ENCODE results near the gene H2BK1. TPM values are rescaled to one million over a fixed set of nuclear protein-coding genes. Genes with fewer than 3 reads are reported as not detected.

The H2BK1 gene
- total RNA-seq, 1 experiment from 2014 or later, result 0.69 TPM

DNA sequence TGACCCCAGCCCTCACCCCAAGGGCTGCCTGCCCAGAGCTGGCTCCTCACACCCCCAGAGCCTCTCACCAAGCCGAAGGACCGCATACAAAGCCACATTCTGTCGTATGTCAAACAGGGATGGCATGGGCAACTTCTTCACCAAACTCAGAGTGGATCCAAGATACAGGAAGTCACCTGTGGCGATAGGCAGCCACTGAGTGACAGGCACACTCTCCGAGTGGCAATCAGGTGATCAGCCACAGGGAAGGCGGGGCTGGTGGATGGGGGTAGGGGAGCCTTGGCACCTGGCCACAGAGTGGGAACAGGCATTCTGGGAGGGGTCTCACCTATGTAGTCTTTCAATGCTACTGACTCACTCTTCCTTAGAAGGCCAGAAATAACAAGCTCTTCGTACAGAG lies 16.1 kb downstream of the H2BK1 start:
- no TSS peak for BruUV-seq (replicated peaks)
- no peak overlapping the region for H3K27ac ChIP-seq (ENCODE audit: low read depth, low read length)
- no peaks in the 10 kb centered on the region for H3K4me1 ChIP-seq (ENCODE audit: control insufficient read depth in 1 of 2, insufficient read depth in 2 of 2, low read length in 2 of 2)
- H2AFZ ChIP-seq (ENCODE audit: low read depth, low read length, poor library complexity, severe bottlenecking), result no peak overlapping the region
- ChIA-PET RAD21 (ENCODE audit: low non-redundant PET in 1 of 2, low total read pairs in 2 of 2, uncharacterized antibody in 2 of 2, unreplicated experiment in 2 of 2) (no interaction called here), POLR2A (no interaction called here), CTCF (no interaction called here)
- peaks cover 18% of the 10 kb centered on the region; the same call in 1 of the 2 replicates for H3K27me3 ChIP-seq (ENCODE audit: insufficient read depth, low read length)
- TF ChIP-seq EGR1 (IDR thresholded peaks at IDR 0.05; ENCODE audit: low read depth) (no peak), TCF7L2 (IDR thresholded peaks at IDR 0.05; ENCODE audit: borderline replicate concordance, extremely low read depth, insufficient read depth, insufficient read length) (no peak), RAD21 (IDR thresholded peaks at IDR 0.05; ENCODE audit: low read depth) (no peak), CBX3 (IDR thresholded peaks at IDR 0.05; ENCODE audit: low read depth) (no peak), CTCF (IDR thresholded peaks at IDR 0.05 in 2 of 3, conservative IDR thresholded peaks at IDR 0.05 in 1 of 3; ENCODE audit: borderline replicate concordance in 1 of 3, insufficient read depth in 1 of 3, low read depth in 2 of 3, low read length in 2 of 3) (no peak)
- intact Hi-C loops (cut with micrococcal nuclease), result no loop called here
- no peaks in the 10 kb centered on the region for H3K36me3 ChIP-seq (ENCODE audit: control insufficient read depth in 1 of 2, insufficient read depth in 2 of 2, low read length in 2 of 2)
- no peaks in the 10 kb centered on the region for H4K20me1 ChIP-seq (ENCODE audit: insufficient read depth)
- H3K79me2 ChIP-seq (ENCODE audit: insufficient read depth, low read length), result no peaks in the 10 kb centered on the region
- no peak overlapping the region for H3K4me3 ChIP-seq (replicated peaks in 1 of 2; ENCODE audit: low read depth in 1 of 2, low read length in 2 of 2)
- no peaks in the 10 kb centered on the region for H3K9me3 ChIP-seq (ENCODE audit: control insufficient read depth in 1 of 2, insufficient read depth in 1 of 2, low read depth in 1 of 2, low read length in 2 of 2)
- DNase-seq (ENCODE audit: low read depth, low spot score), result no peak
- no peak for ATAC-seq
- no peak overlapping the region for H3K4me2 ChIP-seq (ENCODE audit: low read length)
- H3K9ac ChIP-seq (ENCODE audit: low read length), result no peak overlapping the region
- no peaks in the 10 kb centered on the region for H3K9me2 ChIP-seq (ENCODE audit: insufficient read depth)

GRCh38 chr7:151193203-151193978 lies 16.9 kb downstream of the H2BK1 start:
- H2AFZ ChIP-seq (ENCODE audit: low read depth, low read length, poor library complexity, severe bottlenecking), result no peak overlapping the region
- ChIA-PET POLR2A (no interaction called here), RAD21 (ENCODE audit: low non-redundant PET in 1 of 2, low total read pairs in 2 of 2, uncharacterized antibody in 2 of 2, unreplicated experiment in 2 of 2) (no interaction called here), CTCF (no interaction called here)
- H4K20me1 ChIP-seq (ENCODE audit: insufficient read depth), result no peaks in the 10 kb centered on the region
- ATAC-seq (no peak), DNase-seq (ENCODE audit: low read depth, low spot score) (no peak)
- no peaks in the 10 kb centered on the region for H3K4me1 ChIP-seq (ENCODE audit: control insufficient read depth in 1 of 2, insufficient read depth in 2 of 2, low read length in 2 of 2)
- no peaks in the 10 kb centered on the region for H3K36me3 ChIP-seq (ENCODE audit: control insufficient read depth in 1 of 2, insufficient read depth in 2 of 2, low read length in 2 of 2)
- H3K27me3 ChIP-seq (ENCODE audit: insufficient read depth, low read length), result peaks cover 18% of the 10 kb centered on the region; the same call in 1 of the 2 replicates
- H3K27ac ChIP-seq (ENCODE audit: low read depth, low read length), result no peak overlapping the region
- no peaks in the 10 kb centered on the region for H3K9me3 ChIP-seq (ENCODE audit: control insufficient read depth in 1 of 2, insufficient read depth in 1 of 2, low read depth in 1 of 2, low read length in 2 of 2)
- intact Hi-C loops (cut with micrococcal nuclease), result no loop called here
- TF ChIP-seq FOSL1 (IDR thresholded peaks at IDR 0.05; ENCODE audit: low read depth), result no peak
- TF ChIP-seq SP1 (IDR thresholded peaks at IDR 0.05; ENCODE audit: low read depth), result no peak
- TF ChIP-seq EZH2phosphoT487 (IDR thresholded peaks at IDR 0.05; ENCODE audit: borderline replicate concordance), result no peak
- TF ChIP-seq RAD21 (IDR thresholded peaks at IDR 0.05; ENCODE audit: low read depth), result no peak
- H3K4me2 ChIP-seq (ENCODE audit: low read length), result no peak overlapping the region
- H3K79me2 ChIP-seq (ENCODE audit: insufficient read depth, low read length), result no peaks in the 10 kb centered on the region
- BruUV-seq (replicated peaks), result no TSS peak
- no peak overlapping the region for H3K9ac ChIP-seq (ENCODE audit: low read length)
- H3K9me2 ChIP-seq (ENCODE audit: insufficient read depth), result no peaks in the 10 kb centered on the region
- H3K4me3 ChIP-seq (replicated peaks in 1 of 2; ENCODE audit: low read depth in 1 of 2, low read length in 2 of 2), result no peak overlapping the region

Data from HCT116 (cell line).